GM21526 (cell line): ENCODE results near the gene GPR137.

Experiments
- ATAC-seq: cut with Tn5 transposase; IDR thresholded peaks from one replicate; pipeline ENCODE4 v1.9.1; 2021; ENCODE audit warnings: moderate library complexity; ENCODE audit not compliant: unreplicated experiment, low FRiP score

GPR137 gene

DNA sequence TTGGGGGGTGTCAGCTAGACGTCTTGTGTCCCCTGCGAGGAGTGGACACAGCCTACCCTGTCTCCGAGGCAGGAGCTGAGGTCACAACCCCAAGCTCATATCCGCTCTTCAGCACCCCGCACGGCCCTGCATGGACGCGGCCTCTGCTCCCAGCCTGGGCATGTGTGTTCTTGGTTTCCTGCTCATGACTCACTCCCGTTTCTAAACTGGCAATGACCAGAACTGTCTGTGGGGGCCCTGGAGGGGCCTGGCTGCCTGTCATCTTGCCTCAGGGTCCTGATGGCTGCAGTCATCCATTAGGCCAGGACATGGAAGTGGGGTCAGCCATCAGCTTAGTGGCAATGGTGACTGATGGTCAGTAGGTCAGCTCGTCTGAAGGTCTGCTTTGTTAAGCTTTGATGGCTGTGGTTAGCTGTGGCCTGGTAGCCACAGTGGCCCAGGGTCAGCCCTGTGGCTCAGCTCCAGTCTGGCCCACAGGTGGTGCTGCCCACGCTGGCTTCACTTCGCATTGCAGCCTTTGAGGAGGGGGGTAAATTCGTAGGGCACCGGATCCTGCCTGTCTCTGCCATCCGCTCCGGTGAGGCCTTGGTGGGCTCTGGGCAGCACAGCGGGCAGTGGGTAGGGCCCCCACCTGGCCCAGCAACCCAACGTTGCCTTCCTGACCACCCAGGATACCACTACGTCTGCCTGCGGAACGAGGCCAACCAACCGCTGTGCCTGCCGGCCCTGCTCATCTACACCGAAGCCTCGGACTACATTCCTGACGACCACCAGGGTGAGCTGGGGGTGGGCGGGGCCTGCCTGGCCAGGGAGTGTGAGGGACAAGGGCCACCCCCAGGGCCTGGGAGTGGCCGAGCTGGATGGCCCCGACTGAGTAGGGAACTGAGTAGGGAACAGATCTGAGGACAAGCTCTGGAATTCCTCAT is 22.4 kb upstream of the GPR137 start:
- ATAC-seq: no peak

DNA sequence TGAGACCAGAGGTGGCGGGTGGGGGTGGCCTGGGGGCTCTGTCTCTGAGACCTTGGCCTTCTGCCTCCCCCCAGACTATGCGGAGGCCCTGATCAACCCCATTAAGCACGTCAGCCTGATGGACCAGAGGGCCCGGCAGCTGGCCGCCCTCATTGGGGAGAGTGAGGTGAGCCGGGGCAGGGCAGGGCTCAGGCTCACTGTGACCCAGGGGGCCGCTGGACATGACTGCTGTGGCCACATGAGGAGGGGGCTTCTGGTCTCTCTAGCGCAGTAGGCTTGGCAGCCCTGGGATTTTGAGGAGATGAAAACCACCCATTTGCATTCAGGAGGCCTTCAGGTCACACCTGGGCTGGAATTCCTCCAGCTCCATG is 21.7 kb upstream of the GPR137 start:
- no peak for ATAC-seq

DNA sequence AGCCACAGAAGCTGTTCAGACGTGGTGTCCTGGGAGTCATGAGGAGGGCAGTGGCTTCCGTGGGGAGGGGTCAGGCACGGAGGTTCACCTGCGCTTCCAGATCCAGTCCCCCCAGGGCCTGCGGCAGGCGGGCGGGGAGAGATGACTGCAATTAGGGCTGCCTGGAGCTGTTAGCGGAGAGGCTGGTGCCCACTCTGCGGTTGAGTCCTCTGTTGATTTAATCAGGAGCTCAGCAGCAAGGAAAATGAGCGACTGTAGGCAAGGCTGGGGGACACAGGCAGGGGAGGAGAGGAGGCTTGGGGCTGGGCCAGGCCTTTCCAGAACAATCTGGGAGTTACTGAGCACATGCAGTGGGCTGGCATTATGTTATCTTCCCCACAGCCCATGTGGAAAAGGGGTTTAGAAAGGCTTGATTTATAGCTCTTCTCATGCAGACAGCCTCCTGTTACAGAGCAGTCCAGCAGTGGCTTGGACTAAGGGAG is 21.2 kb upstream of the GPR137 start:
- ATAC-seq: no peak

DNA sequence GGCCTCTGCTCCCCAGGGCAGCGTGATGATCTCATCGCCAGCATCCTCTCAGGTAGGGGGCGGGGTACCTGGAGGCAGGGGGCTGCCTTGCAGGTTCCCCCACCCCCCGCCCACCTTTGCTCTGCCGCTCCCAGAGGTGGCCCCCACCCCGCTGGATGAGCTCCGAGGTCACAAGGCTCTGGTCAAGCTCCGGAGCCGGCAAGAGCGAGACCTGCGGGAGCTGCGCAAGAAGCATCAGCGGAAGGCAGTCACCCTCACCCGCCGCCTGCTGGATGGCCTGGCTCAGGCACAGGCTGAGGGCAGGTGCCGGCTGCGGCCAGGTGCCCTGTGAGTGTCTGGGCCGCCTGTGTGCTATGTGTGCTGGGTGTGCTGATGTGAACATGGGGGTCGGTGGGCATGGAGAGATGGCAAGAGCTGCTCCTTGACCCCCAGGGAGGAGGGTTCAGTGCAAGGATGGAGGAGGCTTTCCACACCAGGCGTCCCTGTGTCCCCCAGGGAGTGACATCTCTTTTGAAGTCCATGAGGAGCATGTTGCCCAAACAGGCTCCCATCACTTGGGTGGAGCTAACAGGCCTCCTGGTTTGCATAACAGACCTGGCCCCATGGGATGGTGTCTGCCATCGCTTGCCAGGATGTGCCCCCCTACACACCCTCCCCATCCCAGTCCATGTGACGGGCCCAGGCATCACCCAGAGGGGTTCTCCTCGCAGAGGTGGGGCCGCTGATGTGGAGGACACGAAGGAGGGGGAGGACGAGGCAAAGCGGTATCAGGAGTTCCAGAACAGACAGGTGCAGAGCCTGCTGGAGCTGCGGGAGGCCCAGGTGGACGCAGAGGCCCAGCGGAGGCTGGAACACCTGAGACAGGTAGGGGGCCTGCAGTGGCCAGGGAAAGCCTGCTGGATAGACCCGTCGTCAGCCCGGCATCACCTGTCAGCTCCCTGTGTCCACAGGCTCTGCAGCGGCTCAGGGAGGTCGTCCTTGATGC is 20.2 kb upstream of the GPR137 start:
- no peak for ATAC-seq

DNA sequence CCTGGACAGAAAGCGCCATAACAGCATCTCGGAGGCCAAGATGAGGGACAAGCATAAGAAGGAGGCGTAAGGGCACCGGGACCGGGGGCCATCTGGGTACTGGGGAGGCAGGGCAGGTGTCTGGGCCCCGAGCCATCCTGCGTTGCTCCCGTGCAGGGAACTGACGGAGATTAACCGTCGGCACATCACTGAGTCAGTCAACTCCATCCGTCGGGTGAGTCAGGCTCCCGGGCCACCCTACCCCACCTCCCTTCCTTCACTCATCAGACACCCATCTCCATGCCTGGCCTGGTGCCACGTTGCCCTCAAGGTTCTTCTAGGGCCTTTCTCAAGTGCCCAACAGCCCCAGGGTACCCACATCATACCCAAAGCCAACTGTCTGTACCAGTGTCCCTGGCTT is 19.3 kb upstream of the GPR137 start:
- ATAC-seq: no peak

DNA sequence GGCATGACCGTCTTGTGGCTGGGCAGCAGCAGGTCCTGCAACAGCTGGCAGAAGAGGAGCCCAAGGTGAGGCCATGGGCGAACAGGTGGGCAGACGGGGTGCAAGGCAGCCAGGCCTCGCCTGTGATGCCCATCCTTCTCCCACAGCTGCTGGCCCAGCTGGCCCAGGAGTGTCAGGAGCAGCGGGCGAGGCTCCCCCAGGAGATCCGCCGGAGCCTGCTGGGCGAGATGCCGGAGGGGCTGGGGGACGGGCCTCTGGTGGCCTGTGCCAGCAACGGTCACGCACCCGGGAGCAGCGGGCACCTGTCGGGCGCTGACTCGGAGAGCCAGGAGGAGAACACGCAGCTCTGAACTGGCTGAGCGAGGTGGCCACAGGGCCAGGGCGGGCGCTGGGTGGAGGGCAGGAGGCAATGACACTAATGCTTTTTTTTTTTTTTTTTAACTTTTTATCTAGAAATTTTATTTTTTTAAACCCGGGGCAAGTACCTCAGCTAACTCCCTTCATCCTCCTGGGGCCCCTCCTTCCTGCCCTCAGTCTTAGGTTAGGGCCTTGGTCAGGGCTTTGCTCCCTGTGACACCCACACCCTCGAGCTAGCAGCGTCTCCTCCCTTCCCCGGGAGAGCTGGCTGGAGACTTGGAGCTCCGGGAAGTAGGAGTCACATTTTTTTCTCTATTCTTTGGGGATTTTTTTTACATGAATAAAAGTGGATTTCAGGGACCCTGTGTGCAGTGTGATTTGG is 18.3 kb upstream of the GPR137 start:
- ATAC-seq: no peak

DNA sequence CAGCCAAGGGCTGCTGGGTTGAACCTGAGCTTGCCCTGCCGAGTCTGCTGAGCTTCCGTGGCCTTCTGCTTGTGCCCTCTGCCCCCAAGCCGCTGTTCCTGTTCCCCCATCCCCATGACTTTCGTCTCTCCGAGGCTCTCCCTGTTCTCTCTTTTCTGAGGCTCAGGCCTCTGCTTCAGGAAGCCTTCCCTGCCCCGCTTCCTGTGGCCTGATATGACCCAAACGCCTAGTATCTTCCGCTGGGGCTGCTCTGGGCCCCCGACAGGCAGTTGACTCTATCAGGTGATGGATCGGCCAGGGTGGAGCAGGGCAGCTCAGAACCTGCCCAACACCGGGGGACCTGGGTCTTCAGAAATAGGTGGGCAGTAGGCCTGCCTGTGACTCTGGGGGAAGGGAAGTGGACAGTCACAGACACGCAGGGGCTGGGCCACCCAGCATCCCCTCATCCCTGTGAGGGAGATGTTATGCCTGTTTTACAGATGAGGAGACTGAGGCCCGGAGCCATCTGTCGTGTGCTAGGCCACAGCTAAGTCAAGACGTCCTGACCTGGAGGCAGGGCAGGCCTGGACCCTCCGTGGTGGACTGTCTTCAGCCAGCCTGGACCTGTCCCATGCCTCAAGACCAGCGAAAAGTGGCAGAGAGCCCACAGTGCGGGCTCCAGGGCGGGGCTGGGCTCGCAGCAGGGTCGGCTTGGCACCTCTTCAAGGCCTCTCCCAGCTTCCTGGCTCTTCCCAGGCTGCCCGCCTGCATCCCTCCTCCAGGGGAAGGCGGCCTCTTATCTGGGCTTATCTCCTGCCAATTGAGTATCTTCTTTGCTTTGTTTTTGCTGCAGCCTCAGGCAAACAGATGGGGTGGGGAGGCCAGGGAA is 17.4 kb upstream of the GPR137 start:
- no peak for ATAC-seq

DNA sequence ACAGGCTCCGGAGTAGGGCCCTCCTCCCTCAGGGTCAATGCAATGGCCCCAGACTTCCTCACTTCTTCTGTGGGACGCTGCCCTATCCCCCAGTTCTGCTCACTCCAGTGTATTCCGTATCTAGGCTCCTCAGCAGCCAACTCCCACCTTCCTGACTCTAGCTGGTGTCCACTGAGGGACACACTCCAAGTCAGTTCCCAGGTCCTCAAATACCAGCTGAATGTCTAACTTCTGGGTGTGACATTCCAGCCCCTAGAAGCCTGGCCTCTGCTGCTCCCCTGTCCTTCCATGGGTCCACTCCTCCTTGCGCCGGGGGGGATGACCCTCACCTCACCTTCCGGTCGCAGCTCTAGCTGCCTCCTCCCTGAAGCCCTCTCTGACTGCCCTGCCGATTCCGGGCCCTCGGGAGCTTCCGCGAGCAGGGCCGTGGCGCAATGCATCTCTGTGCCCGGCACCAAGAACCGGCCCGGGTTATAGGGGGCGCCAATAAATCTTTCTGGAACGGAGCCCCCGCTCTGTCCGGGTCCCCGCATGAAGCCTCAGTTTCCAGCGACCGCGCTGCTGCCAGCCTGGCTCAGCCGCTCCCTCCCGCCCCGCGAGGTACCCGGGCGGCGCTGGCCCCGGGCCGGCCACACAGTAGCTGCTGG is 16.6 kb upstream of the GPR137 start:
- ATAC-seq: peak; percentile 17

DNA sequence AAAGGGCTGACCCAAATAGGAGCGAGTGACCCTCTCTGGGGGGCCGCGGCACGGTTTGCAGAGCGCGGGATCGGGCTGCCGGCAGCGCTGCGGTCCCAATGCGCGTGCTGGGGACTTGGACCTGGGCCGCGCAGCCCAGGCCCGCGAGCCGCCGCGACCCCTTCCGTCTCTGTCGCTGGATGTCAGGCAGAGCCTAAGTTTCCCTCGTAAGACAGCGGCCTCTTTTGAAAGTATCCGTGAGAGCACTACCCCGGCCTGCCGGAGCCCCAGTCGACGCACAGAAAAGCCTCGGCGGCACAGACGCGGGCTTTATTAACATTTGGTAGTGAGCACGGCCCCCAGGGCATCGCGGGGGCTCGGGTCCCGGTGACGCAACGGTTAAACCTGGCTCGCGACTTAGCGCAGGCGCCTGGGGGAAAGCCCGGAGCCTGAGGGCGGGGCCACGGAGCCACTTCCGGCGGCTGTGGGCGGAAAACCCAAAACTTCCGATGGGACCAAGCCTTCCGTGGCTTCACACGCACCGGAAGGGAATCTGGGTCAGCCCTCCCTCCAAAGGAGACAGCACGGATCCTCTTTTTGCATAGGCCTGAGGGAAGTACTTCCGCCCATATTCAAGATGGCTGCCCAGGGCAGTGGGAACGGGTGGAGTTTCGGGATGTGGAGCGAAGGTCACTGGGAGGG is 16.0 kb upstream of the GPR137 start:
- ATAC-seq: peak; percentile 48

DNA sequence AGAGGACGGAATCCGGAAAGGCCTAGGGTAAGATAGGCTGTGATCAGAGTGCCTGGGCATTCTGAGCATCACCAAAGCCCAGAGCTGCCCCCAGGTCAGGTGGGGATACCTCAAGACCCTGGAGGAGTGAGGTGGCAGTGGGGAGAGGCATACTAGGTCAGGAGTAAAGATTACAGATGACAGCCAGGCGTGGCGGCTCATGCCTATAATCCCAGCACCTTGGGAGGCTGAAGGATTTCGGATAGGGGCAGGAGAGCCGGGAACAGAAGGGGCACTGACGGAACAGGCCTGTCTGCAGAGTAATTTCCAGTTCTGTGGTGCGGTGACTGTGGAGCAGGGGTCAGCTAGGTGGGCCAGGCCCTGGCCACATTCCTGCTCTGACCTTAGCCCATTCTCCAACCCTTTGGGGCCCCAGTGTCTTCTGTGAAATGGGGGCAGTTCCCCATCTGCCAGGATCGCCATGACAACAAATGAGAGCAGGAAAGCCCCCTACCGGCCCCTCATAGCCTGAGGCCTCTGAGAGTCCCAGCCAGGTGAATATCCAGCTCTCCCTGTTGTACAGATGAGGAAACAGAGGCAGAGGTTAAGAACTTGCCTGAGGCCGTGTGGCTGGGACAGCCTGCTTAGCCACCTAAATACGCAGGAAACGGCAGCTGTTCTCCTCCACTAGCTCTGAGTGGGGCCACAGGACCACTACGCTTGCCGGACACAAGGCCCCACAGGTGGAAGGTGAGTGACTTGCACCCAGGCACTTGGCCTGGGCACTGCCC is 10.4 kb upstream of the GPR137 start:
- ATAC-seq: no peak

DNA sequence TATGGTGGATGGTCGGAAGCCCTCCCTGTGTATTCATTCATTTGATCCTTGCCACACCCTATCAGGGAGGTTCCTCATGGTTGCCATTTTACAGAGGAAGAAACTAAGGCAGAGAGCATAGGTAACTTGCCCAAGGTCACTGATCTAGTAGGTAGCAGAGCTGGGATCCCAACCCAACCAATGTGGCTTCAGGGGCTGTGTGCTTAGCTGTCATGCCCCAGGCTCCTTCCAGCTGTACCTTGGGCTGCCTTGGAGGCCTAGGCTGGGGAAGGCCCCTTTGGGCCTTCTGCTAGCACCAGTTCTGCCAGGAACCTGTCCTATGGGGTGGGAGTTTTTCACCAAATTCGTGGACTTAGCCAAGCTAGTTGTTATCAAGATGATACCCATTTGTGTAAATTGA is 9.8 kb upstream of the GPR137 start:
- ATAC-seq: no peak

DNA sequence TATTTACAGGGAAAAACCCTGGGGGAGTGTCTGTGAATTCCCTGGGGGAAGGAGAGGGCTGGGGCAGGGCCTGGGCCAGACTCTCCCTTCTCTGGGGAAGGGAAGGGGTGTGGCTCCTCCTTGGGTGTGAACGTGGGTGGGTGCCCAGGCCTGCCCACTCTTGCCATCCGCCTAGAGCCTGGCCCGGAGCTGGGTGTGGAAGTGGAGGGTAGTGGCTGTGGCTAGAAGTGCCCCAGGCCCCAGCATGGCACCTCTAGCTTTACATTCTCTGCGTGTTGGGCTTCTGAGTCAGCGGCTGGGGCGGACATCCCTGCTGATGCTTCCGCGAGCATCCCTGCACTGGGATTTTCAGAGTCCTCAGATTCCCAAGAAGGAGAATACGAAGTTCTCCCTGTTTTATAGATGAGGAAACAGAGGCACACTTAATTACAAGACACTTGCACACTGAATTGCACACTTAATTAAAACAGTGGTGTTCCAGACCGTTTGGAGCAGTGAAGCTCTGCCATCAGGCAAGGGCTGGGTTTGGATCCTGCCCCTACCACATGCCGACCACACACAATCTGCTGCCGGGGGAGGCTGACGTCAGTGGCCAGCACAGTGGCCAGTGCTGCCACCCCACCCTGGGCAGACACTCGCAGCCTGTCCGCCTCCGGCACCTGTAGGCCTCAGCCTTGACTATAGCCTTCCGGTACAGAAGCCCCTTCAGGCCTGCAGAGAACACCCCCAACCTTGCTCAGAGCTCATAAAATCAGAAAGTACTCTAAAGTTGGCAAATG is 8.8 kb upstream of the GPR137 start:
- ATAC-seq: no peak

DNA sequence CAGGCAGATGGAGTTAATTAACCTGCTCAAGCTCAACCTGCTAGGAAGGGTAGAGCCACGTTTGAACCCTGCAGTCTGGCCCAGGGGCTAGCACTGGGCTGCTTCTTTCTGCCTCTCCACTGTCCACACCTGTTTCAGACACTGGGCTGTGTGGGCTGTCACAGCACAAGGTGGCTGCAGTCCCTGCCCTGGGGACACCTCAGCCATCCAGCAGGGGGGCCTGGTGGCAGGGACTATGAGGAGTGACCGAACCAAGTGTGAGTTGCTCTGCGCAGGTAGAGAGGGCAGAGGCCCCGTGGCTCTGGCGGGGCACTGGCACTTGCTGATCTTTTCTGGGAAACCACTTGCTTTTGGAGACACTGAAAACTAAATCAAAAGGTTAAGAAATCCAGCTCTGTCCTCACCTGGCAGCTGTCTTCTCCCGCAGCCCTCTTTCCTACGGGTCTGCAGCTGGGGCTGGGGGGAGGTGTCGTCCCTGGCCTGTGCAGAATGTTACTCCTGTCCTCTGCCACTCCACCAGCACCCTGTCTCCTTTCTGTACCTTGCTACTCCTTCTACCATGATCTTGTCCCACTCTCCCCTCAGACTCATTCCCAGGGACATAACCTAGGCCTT is 7.0 kb upstream of the GPR137 start:
- no peak for ATAC-seq

DNA sequence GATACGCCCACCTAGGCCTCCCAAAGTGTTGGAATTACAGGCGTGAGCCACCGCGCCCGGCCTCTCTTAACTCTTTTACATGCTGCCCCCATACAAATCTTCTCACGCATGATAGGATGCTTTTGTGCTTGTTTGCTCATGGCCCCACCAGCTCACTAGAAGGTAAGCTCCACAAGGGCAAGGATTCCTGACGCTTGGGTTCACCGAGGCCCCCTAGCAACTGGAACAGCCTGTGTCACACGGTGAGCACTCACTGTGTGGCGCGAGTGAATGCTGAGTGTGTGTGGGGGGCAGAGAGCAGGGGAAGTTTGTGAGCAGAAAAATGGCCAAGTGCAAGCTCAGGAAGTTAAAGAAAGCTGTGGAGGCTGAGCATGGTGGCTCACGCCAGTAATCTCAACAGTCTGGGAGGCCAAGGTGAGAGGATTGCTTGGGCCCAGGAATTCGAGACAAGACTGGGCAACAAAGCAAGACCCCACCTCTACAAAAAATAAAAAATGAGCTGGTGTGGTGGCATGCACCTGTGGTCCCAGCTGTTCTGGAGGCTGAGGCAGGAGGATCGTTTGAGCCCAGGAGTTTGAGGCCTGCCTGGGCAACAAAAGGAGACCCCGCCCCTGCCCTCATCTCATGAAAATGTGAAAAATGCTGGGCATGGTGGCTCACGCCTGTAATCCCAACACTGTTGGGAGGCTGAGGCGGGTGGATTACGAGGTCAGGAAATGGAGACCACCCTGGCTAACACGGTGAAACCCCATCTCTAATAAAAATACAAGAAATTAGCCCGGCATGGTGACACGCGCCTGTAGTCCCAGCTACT is 3.5 kb upstream of the GPR137 start:
- ATAC-seq: no peak

DNA sequence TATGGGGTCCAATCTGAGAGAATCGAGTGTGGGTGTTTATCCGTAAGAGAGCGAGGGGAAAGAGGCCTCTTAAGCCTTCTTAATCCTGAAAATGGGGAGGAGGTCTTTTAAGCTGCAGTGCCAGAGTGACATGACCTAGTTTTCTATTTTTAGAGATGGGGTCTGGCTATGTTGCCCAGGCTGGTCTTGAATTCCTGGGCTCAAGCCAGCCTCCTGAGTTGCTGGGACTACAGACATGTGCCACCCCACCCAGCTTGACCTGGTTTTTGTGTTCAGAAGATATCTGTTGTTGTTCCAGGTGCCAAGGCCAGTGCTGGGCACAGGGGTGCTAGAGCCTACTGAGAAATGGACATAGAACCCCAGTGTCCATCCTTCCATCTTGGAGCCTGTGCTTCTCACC is 2.6 kb upstream of the GPR137 start:
- ATAC-seq: no peak
